HG02763 (cell line): ENCODE measurements around the gene MBNL2.

Experiments used
- ATAC-seq: cut with Tn5 transposase; IDR thresholded peaks from one replicate; pipeline ENCODE4 v1.9.1; 2021; ENCODE audit warnings: mild to moderate bottlenecking, moderate library complexity; ENCODE audit not compliant: unreplicated experiment

The MBNL2 gene

GRCh38 chr13:97367016-97367822 is 145.1 kb downstream of the MBNL2 start:
- no peak for ATAC-seq

- ATAC-seq, result peak; percentile 71
Measured at GRCh38 chr13:97369261-97369893, 147.2 kb downstream of the MBNL2 start.

- ATAC-seq, result no peak
Measured at GRCh38 chr13:97371486-97372109, 149.5 kb downstream of the MBNL2 start.

- no peak for ATAC-seq
Measured at GRCh38 chr13:97372936-97373335, 150.8 kb downstream of the MBNL2 start.

GRCh38 chr13:97373787-97374186 is 151.7 kb downstream of the MBNL2 start:
- ATAC-seq, result no peak

- ATAC-seq, result no peak
Measured at GRCh38 chr13:97376981-97377380, 154.8 kb downstream of the MBNL2 start.

GRCh38 chr13:97379386-97379785 is 157.3 kb downstream of the MBNL2 start:
- no peak for ATAC-seq

- ATAC-seq, result no peak
Measured at GRCh38 chr13:97380696-97381095, 158.6 kb downstream of the MBNL2 start.

GRCh38 chr13:97381189-97381588 is 159.1 kb downstream of the MBNL2 start:
- no peak for ATAC-seq

GRCh38 chr13:97382276-97382675 is 160.1 kb downstream of the MBNL2 start:
- ATAC-seq, result no peak

- ATAC-seq, result no peak
Measured at GRCh38 chr13:97384371-97384770, 162.2 kb downstream of the MBNL2 start.

GRCh38 chr13:97385146-97385545 is 163.0 kb downstream of the MBNL2 start:
- ATAC-seq, result no peak

- ATAC-seq, result no peak
Measured at GRCh38 chr13:97385854-97386253, 163.7 kb downstream of the MBNL2 start.

GRCh38 chr13:97386801-97387484 is 164.8 kb downstream of the MBNL2 start:
- no peak for ATAC-seq

GRCh38 chr13:97387485-97387839 is 165.3 kb downstream of the MBNL2 start:
- no peak for ATAC-seq

GRCh38 chr13:97387890-97388289 is 165.8 kb downstream of the MBNL2 start:
- no peak for ATAC-seq

- no peak for ATAC-seq
Measured at GRCh38 chr13:97388373-97388772, 166.2 kb downstream of the MBNL2 start.

GRCh38 chr13:97390941-97391600 is 168.9 kb downstream of the MBNL2 start:
- ATAC-seq, result no peak

- no peak for ATAC-seq
Measured at GRCh38 chr13:97392020-97392419, 169.9 kb downstream of the MBNL2 start.

GRCh38 chr13:97394542-97394941 is 172.4 kb downstream of the MBNL2 start:
- no peak for ATAC-seq
